ENCODE results near the gene OR56B4. TPM values are rescaled to one million over a fixed set of nuclear protein-coding genes. Genes with fewer than 3 reads are reported as not detected.

OR56B4 gene
- total RNA-seq, 1 experiment from 2014 or later = not detected

- no peaks in the 10 kb centered on the region for H3K9me3 ChIP-seq (ENCODE audit: control insufficient read depth, insufficient read depth, low read depth, low read length)
- DNase-seq (ENCODE audit: low read depth, low spot score) = no peak
- H3K27me3 ChIP-seq (ENCODE audit: control insufficient read depth, insufficient read depth, low read length) = no peaks in the 10 kb centered on the region
- H3K4me1 ChIP-seq (ENCODE audit: control insufficient read depth, insufficient read depth, low read length) = no peaks in the 10 kb centered on the region
- ATAC-seq = no peak
- in situ Hi-C loops (cut with HindIII; ENCODE audit: low pct_unique_long_range_greater_than_20kb, low sequenced_read_pairs) (no loop called here), intact Hi-C loops (cut with micrococcal nuclease; ENCODE audit: unreplicated experiment) (no loop called here)
- H3K4me3 ChIP-seq (ENCODE audit: low read depth in 2 of 2, low read length in 2 of 2) = no peak overlapping the region
- TF ChIP-seq SIN3A (IDR thresholded peaks at IDR 0.05; ENCODE audit: borderline replicate concordance, insufficient read depth, low read depth, low read length) (no peak), POLR2AphosphoS5 (IDR thresholded peaks at IDR 0.05; ENCODE audit: low read depth, low read length) (no peak), TCF7L2 (IDR thresholded peaks at IDR 0.05; ENCODE audit: low read depth, low read length) (no peak), REST (IDR thresholded peaks at IDR 0.05; ENCODE audit: insufficient read depth in 1 of 2, low read depth in 2 of 2, low read length in 1 of 2) (no peak)
- TF ChIP-seq, protein P1, sequence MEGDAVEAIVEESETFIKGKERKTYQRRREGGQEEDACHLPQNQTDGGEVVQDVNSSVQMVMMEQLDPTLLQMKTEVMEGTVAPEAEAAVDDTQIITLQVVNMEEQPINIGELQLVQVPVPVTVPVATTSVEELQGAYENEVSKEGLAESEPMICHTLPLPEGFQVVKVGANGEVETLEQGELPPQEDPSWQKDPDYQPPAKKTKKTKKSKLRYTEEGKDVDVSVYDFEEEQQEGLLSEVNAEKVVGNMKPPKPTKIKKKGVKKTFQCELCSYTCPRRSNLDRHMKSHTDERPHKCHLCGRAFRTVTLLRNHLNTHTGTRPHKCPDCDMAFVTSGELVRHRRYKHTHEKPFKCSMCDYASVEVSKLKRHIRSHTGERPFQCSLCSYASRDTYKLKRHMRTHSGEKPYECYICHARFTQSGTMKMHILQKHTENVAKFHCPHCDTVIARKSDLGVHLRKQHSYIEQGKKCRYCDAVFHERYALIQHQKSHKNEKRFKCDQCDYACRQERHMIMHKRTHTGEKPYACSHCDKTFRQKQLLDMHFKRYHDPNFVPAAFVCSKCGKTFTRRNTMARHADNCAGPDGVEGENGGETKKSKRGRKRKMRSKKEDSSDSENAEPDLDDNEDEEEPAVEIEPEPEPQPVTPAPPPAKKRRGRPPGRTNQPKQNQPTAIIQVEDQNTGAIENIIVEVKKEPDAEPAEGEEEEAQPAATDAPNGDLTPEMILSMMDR (IDR thresholded peaks at IDR 0.05) = no peak
- no TSS peak for BruUV-seq (replicated peaks)
- ChIA-PET CTCF (no interaction called here), POLR2A (no interaction called here)
- H3K36me3 ChIP-seq (ENCODE audit: control insufficient read depth, insufficient read depth, low read length) = no peaks in the 10 kb centered on the region
- H3K27ac ChIP-seq (ENCODE audit: low read length) = no peak overlapping the region
Observed at GRCh38 chr11:6099577-6099976, 7.9 kb upstream of the OR56B4 start.

GRCh38 chr11:6110011-6110410 lies 2.5 kb downstream of the OR56B4 start:
- no peak for DNase-seq (ENCODE audit: low read depth, low spot score)
- Histone ChIP-seq H3K9me3 (ENCODE audit: control insufficient read depth, insufficient read depth, low read depth, low read length) (no peaks in the 10 kb centered on the region), H3K27ac (ENCODE audit: low read length) (no peak overlapping the region), H3K36me3 (ENCODE audit: control insufficient read depth, insufficient read depth, low read length) (no peaks in the 10 kb centered on the region), H3K4me3 (ENCODE audit: low read depth in 2 of 2, low read length in 2 of 2) (no peak overlapping the region), H3K27me3 (ENCODE audit: control insufficient read depth, insufficient read depth, low read length) (no peaks in the 10 kb centered on the region), H3K4me1 (ENCODE audit: control insufficient read depth, insufficient read depth, low read length) (no peaks in the 10 kb centered on the region)
- CTCF ChIA-PET = no interaction called here
- ATAC-seq = no peak
- in situ Hi-C loops (cut with HindIII; ENCODE audit: low pct_unique_long_range_greater_than_20kb, low sequenced_read_pairs) (no loop called here), intact Hi-C loops (cut with micrococcal nuclease; ENCODE audit: unreplicated experiment) (no loop called here)
- no TSS peak for BruUV-seq (replicated peaks)
- POLR2A ChIA-PET = no interaction called here
- no peak for TF ChIP-seq REST (IDR thresholded peaks at IDR 0.05; ENCODE audit: insufficient read depth in 1 of 2, low read depth in 2 of 2, low read length in 1 of 2)
- TF ChIP-seq, protein P1 (IDR thresholded peaks at IDR 0.05) = no peak
- TF ChIP-seq SIN3A (IDR thresholded peaks at IDR 0.05; ENCODE audit: borderline replicate concordance, insufficient read depth, low read depth, low read length) = no peak
- TF ChIP-seq POLR2AphosphoS5 (IDR thresholded peaks at IDR 0.05; ENCODE audit: low read depth, low read length) = no peak
- no peak for TF ChIP-seq TCF7L2 (IDR thresholded peaks at IDR 0.05; ENCODE audit: low read depth, low read length)
